Upper lobe of left lung (tissue), 6 donors: ENCODE data around the gene LRP1B. TPM values are rescaled to one million over a fixed set of nuclear protein-coding genes. Genes with fewer than 3 reads are reported as not detected.

ENCODE experiments used
- ATAC-seq, 2 donors: fragments of 200-7000 bp; cut with Tn5 transposase; one replicate each; pipeline ENCODE4 v1.9.1; 2022; ENCODE audit warnings: mild to moderate bottlenecking in 2 of 2, moderate library complexity in 2 of 2; ENCODE audit not compliant: low FRiP score in 2 of 2
- DNase-seq, 2 donors: peaks; one replicate each; pipeline ENCODE4 v3.0.0-alpha.2; 2019 to 2020
- H3K27ac ChIP-seq, 4 donors: fragments of 200-600 bp; sonication (generic); one replicate each; pipeline ENCODE4 v1.5.1; 2016 to 2019
- H3K27me3 ChIP-seq, 4 donors: fragments of 200-600 bp; sonication (generic); one replicate each; pipeline ENCODE4 v1.5.1; 2017 to 2019
- H3K36me3 ChIP-seq, 4 donors: fragments of 200-600 bp; sonication (generic); one replicate each; pipeline ENCODE4 v1.5.1; 2016 to 2019
- H3K4me1 ChIP-seq, 4 donors: fragments of 200-600 bp; sonication (generic); one replicate each; pipeline ENCODE4 v1.5.1; 2018 to 2019
- H3K4me3 ChIP-seq, 4 donors: fragments of 200-600 bp; sonication (generic); one replicate each; pipeline ENCODE4 v1.5.1; 2017 to 2019; ENCODE audit warnings: mild to moderate bottlenecking in 2 of 4, moderate library complexity in 1 of 4
- H3K9me3 ChIP-seq, 4 donors: fragments of 200-600 bp; sonication (generic); one replicate each; pipeline ENCODE4 v1.5.1; 2018 to 2019
- CTCF ChIP-seq, 6 experiments: fragments of 450-650 bp in 4 of 6; fragments of 200-600 bp in 2 of 6; sonication (generic) in 2 of 6; IDR thresholded peaks; one replicate each; pipeline ENCODE4 v1.5.1; 2016 to 2019; ENCODE audit warnings: antibody characterized with exemption in 6 of 6
- EP300 ChIP-seq, 4 donors: sonication (generic); formaldehyde crosslinking; IDR thresholded peaks; one replicate each; pipeline ENCODE4 v1.5.1; 2017; ENCODE audit warnings: antibody characterized with exemption in 4 of 4, control low read depth in 2 of 4
- POLR2A ChIP-seq, 4 donors: fragments of 450-650 bp; IDR thresholded peaks; one replicate each; pipeline ENCODE4 v1.5.1; 2016 to 2017; ENCODE audit warnings: antibody characterized with exemption in 4 of 4, mild to moderate bottlenecking in 2 of 4
- POLR2AphosphoS5 ChIP-seq, 2 donors: sonication (generic); formaldehyde crosslinking; IDR thresholded peaks; one replicate each; pipeline ENCODE4 v1.5.1; 2017; ENCODE audit warnings: antibody characterized with exemption in 2 of 2
- WGBS, 2 donors: methylation state at CpG; one replicate each; pipeline ENCODE4 v1.1.5; 2017 to 2018; 5-methylcytosine and 5-hydroxymethylcytosine counted together
- total RNA-seq, 6 donors: library from RNA; depleted of rRNA in 4 of 6; stranded (reverse); fragments of >200 nt in 4 of 6; gene quantifications; one replicate each; pipeline versions ENCODE4 v1.1.0 to v1.2.1, GENCODE V29; 2016 to 2021
- donor health status: DM: no; HTN: no; CAD: no; lungs with moderate emphysema.
- donor health status: DM: no; HTN: yes; CAD: no; lungs with severe emphysema.

Gene LRP1B
- total RNA-seq, 6 donors from 2014 or later: under 0.01 to 0.46 (median 0.11) TPM

GRCh38 chr2:141348481-141348880 is 782.3 kb downstream of the LRP1B start:
- ATAC-seq (no peak), DNase-seq (no peak)
- Histone ChIP-seq H3K27ac (no peak overlapping the region), H3K9me3 (no peaks in the 10 kb centered on the region), H3K36me3 (no peaks in the 10 kb centered on the region), H3K4me3 (no peak overlapping the region), H3K27me3 (no peaks in the 10 kb centered on the region), H3K4me1 (no peaks in the 10 kb centered on the region)
- 97 to 98% methylated on average over 1 of the region's 1 CpG for WGBS, 2 donors
- TF ChIP-seq POLR2A (IDR thresholded peaks at IDR 0.05) (no peak), CTCF (IDR thresholded peaks at IDR 0.05) (no peak), EP300 (IDR thresholded peaks at IDR 0.05) (no peak), POLR2AphosphoS5 (IDR thresholded peaks at IDR 0.05) (no peak)

DNA sequence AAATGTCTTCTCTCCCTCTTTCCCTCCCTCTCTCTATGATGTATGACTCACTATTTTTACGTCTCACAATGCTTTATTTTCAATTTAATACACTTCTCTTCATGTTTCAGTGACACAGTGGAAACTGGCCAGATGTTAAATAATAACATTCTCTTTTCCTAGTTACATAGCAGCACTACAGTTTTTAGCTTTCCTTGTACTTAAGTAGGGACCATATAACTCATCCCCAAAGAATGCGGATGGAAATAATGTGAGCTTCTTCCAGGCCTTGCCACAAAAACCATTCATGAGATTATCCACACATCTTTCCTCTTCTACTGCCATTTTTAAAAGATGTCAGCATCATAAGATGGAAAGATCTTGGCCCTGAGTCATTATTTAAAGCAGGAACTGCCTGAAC is 789.4 kb downstream of the LRP1B start:
- no peak overlapping the region for H3K27ac ChIP-seq
- H3K36me3 ChIP-seq: no peaks in the 10 kb centered on the region
- no peaks in the 10 kb centered on the region for H3K9me3 ChIP-seq
- H3K27me3 ChIP-seq: no peaks in the 10 kb centered on the region
- DNase-seq (no peak), ATAC-seq (no peak)
- no peaks in the 10 kb centered on the region for H3K4me1 ChIP-seq
- no peak for TF ChIP-seq CTCF (IDR thresholded peaks at IDR 0.05)
- TF ChIP-seq POLR2A (IDR thresholded peaks at IDR 0.05): no peak
- no peak for TF ChIP-seq POLR2AphosphoS5 (IDR thresholded peaks at IDR 0.05)
- TF ChIP-seq EP300 (IDR thresholded peaks at IDR 0.05): no peak
- 71 to 76% methylated on average over 2 of the region's 2 CpGs for WGBS, 2 donors
- no peak overlapping the region for H3K4me3 ChIP-seq

- Histone ChIP-seq H3K4me3 (no peak overlapping the region), H3K27me3 (no peaks in the 10 kb centered on the region), H3K9me3 (no peaks in the 10 kb centered on the region), H3K4me1 (no peaks in the 10 kb centered on the region), H3K36me3 (no peaks in the 10 kb centered on the region), H3K27ac (no peak overlapping the region)
- TF ChIP-seq EP300 (IDR thresholded peaks at IDR 0.05) (no peak), POLR2AphosphoS5 (IDR thresholded peaks at IDR 0.05) (no peak), CTCF (IDR thresholded peaks at IDR 0.05) (no peak), POLR2A (IDR thresholded peaks at IDR 0.05) (no peak)
- ATAC-seq: peak in 1 of 2 donors; percentile 35
- 70 to 100% methylated on average over 1 of the region's 1 CpG for WGBS, 2 donors
- no peak for DNase-seq
These were observed 799.7 kb downstream of the LRP1B start for GRCh38 chr2:141331127-141331526.

DNA sequence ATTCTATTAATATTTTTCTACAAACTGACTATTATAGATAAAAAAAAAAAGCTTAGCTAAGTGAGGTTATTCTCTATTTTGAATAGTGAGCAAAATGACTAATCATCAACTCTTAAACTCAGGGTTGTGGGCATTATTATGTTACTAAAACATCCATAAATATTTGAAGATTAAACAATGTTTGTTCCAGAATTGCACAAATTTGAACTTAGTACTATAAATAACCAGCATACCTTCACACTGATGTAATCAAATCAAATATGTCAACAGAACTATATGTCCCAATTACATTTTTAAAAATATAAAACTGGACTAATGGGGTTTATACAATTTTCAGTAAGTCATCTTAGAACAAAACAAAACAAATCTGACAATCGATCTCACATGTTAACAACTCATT is 800.9 kb downstream of the LRP1B start:
- H3K27me3 ChIP-seq: no peaks in the 10 kb centered on the region
- no peak overlapping the region for H3K27ac ChIP-seq
- no peaks in the 10 kb centered on the region for H3K9me3 ChIP-seq
- no peaks in the 10 kb centered on the region for H3K4me1 ChIP-seq
- H3K4me3 ChIP-seq: no peak overlapping the region
- TF ChIP-seq POLR2A (IDR thresholded peaks at IDR 0.05): no peak
- no peak for TF ChIP-seq CTCF (IDR thresholded peaks at IDR 0.05)
- TF ChIP-seq EP300 (IDR thresholded peaks at IDR 0.05): no peak
- no peak for TF ChIP-seq POLR2AphosphoS5 (IDR thresholded peaks at IDR 0.05)
- ATAC-seq: no peak
- no peaks in the 10 kb centered on the region for H3K36me3 ChIP-seq
- WGBS, 2 donors: 60 to 68% methylated on average over 1 of the region's 1 CpG
- DNase-seq: no peak

- Histone ChIP-seq H3K4me1 (no peaks in the 10 kb centered on the region), H3K36me3 (no peaks in the 10 kb centered on the region), H3K4me3 (no peak overlapping the region), H3K9me3 (no peaks in the 10 kb centered on the region), H3K27me3 (no peaks in the 10 kb centered on the region), H3K27ac (no peak overlapping the region)
- 59 to 64% methylated on average over 2 of the region's 2 CpGs for WGBS, 2 donors
- no peak for DNase-seq
- no peak for ATAC-seq
- TF ChIP-seq CTCF (IDR thresholded peaks at IDR 0.05) (no peak), EP300 (IDR thresholded peaks at IDR 0.05) (no peak), POLR2A (IDR thresholded peaks at IDR 0.05) (no peak), POLR2AphosphoS5 (IDR thresholded peaks at IDR 0.05) (no peak)
These were observed 807.2 kb downstream of the LRP1B start for GRCh38 chr2:141323571-141323970.
